HepG2 (cell line): ENCODE results near the gene FCER1G. TPM values are rescaled to one million over a fixed set of nuclear protein-coding genes. Genes with fewer than 3 reads are reported as not detected.

Source experiments
- ATF7-NPFF ChIP-seq: sonication (generic); formaldehyde crosslinking; IDR thresholded peaks from 2 replicates; pipeline ENCODE4 v1.8.1; 2023; ENCODE audit warnings: mild to moderate bottlenecking, low read depth, missing genetic modification reagents, moderate library complexity
- CBX2 ChIP-seq, 2 experiments: fragments of 200-600 bp in 1 of 2; sonication (generic); formaldehyde crosslinking in 1 of 2; IDR thresholded peaks; 2 replicates each; pipeline versions ENCODE4 v1.7.0 to v1.8.1; 2018 to 2022; ENCODE audit warnings: low read depth in 2 of 2, low read length in 1 of 2, mild to moderate bottlenecking in 1 of 2, missing genetic modification reagents in 1 of 2
- DR1 ChIP-seq: sonication (generic); formaldehyde crosslinking; IDR thresholded peaks from 2 replicates; pipeline ENCODE4 v1.8.0; 2021; ENCODE audit warnings: mild to moderate bottlenecking, missing genetic modification reagents, inconsistent platforms
- NFIB ChIP-seq: sonication (generic); formaldehyde crosslinking; IDR thresholded peaks from 2 replicates; pipeline ENCODE4 v1.9.0; 2021; ENCODE audit warnings: missing genetic modification reagents, mild to moderate bottlenecking, borderline replicate concordance
- NFKBIZ ChIP-seq: IDR thresholded peaks from 2 replicates; pipeline ENCODE4 v1.6.1; 2018; ENCODE audit warnings: missing genetic modification reagents, missing compliant biosample characterization
- PAF1 ChIP-seq: IDR thresholded peaks from 2 replicates; pipeline ENCODE4 v1.6.1; 2016; ENCODE audit warnings: missing genetic modification reagents, missing compliant biosample characterization
- RBAK ChIP-seq: sonication (generic); formaldehyde crosslinking; IDR thresholded peaks from 2 replicates; pipeline ENCODE4 v1.5.1; 2020; ENCODE audit warnings: mild to moderate bottlenecking, missing genetic modification reagents
- SIN3A ChIP-seq: IDR thresholded peaks from 2 replicates; pipeline ENCODE4 v1.6.1; 2011; ENCODE audit warnings: low read depth, mild to moderate bottlenecking, control low read depth, low read length, borderline replicate concordance
- SNAPC2 ChIP-seq: sonication (generic); formaldehyde crosslinking; IDR thresholded peaks from 2 replicates; pipeline ENCODE4 v1.8.1; 2022; ENCODE audit warnings: mild to moderate bottlenecking, missing genetic modification reagents
- ZNF496 ChIP-seq: sonication (generic); formaldehyde crosslinking; IDR thresholded peaks from 2 replicates; pipeline ENCODE4 v1.8.1; 2023; ENCODE audit warnings: mild to moderate bottlenecking, moderate library complexity, missing genetic modification reagents; ENCODE audit not compliant: insufficient replicate concordance
- ZNF589 ChIP-seq: sonication (generic); formaldehyde crosslinking; conservative IDR thresholded peaks from 2 replicates; pipeline ENCODE4 v1.8.0; 2022; ENCODE audit warnings: mild to moderate bottlenecking, moderate library complexity, missing genetic modification reagents
- ZNF879 ChIP-seq: sonication (generic); formaldehyde crosslinking; IDR thresholded peaks from 2 replicates; pipeline ENCODE4 v1.8.1; 2023; ENCODE audit warnings: missing genetic modification reagents
- ZZZ3 ChIP-seq: sonication (generic); formaldehyde crosslinking; IDR thresholded peaks from 2 replicates; pipeline ENCODE4 v1.4.0; 2020; ENCODE audit warnings: missing genetic modification reagents, mild to moderate bottlenecking, borderline replicate concordance
- polyA plus RNA-seq, 8 experiments: library from polyadenylated mRNA; depleted of rRNA in 3 of 8; stranded (reverse) in 7 of 8; unstranded in 1 of 8; fragments of >200 nt; fragmentation: Illumina TruSeq in 4 of 8; extraction: Trizol in 4 of 8; gene quantifications; 2 replicates each; pipeline versions ENCODE4 v1.2.1 to v1.2.3, GENCODE V29; 2011 to 2016; ENCODE audit warnings: low read depth in 4 of 8, missing spikeins in 1 of 8, mixed read lengths in 1 of 8; ENCODE audit not compliant: insufficient read depth in 1 of 8
- total RNA-seq, 5 experiments: library from RNA; depleted of rRNA; stranded (reverse); fragments of >200 nt; fragmentation: Illumina TruSeq; extraction: Trizol; gene quantifications; 2 replicates each; pipeline ENCODE4 v1.2.3, GENCODE V29; 2016; ENCODE audit warnings: low read depth in 1 of 5
- TF ChIP-seq, protein P1 (sequence below): sonication (generic); formaldehyde crosslinking; IDR thresholded peaks from 2 replicates; pipeline ENCODE4 v1.4.0; 2020; ENCODE audit warnings: mild to moderate bottlenecking, missing genetic modification reagents
- TF ChIP-seq, protein P2 (sequence below): sonication (generic); formaldehyde crosslinking; IDR thresholded peaks from 2 replicates; pipeline ENCODE4 v1.5.0; 2020; ENCODE audit warnings: mild to moderate bottlenecking, missing genetic modification reagents
- TF ChIP-seq, protein P3 (sequence below): sonication (generic); formaldehyde crosslinking; IDR thresholded peaks from 2 replicates; pipeline ENCODE4 v1.5.0; 2020; ENCODE audit warnings: mild to moderate bottlenecking, low read depth, missing genetic modification reagents, borderline replicate concordance
- TF ChIP-seq, protein P4 (sequence below): IDR thresholded peaks from 2 replicates; pipeline ENCODE4 v1.6.1; 2016; ENCODE audit warnings: missing compliant biosample characterization, missing genetic modification reagents, borderline replicate concordance

The FCER1G gene
- total and polyA plus RNA-seq, 2 of the 13 experiments (the other 11 are each of a cell fraction or from before 2014, with no cell fraction given) = 1.3 to 6.4 TPM

DNA sequence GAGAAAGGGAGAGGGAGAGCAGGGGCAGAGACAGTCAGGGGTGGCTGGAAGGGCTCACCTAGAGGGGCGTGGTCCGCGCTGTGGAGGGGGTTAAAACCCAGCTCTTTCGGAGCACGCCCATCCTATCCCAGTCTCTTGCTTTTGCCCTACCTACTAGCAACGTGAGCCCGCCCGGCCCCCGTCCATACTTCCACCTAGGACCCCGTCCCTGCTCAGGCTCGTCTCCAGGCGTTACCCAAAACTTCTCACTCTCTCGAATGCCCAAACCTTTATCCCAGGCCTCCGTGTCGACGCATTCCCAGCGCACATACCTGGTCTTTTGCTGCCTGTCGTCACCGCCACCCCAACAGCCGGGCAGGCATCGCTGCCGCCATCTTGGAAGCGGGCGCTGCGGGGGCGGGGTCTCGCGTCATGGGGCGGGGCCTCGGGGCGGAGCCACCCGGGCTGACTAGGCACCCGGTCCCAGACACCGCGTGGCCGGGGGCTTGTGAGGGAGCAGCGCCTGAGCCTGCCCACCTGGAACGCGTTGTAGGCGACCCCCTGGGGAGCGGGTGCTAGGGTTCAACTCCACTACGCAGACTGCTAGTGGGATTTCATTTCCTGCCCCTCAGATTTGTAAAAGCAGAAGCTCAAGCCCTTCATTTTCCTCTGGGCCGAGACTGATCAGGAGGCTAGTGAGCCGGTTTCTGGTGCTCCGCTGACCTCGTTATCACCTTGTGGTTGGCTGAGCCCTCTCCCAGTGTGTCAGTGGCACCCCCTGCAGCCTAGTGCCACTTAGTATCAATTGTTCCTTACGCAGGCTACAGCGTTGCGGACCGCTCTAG, 37.8 kb upstream of the FCER1G start, which contains the start of gene B4GALT3 (continued):
- TF ChIP-seq ZNF589 (CRISPR knock-in tag) (0 out of 2 replicates have a peak, but pooled peaks have one; percentile 54), DR1 (CRISPR knock-in tag) (0 out of 2 replicates have a peak, but pooled peaks have one; percentile 51), NFKBIZ (no peak), NFIB (CRISPR knock-in tag) (no peak), ATF7-NPFF (CRISPR knock-in tag) (peak; percentile 36; the same call in 1 of the 2 replicates), ZNF496 (CRISPR knock-in tag) (no peak), SNAPC2 (CRISPR knock-in tag) (peak; percentile 53; the same call in 1 of the 2 replicates), PAF1 (CRISPR knock-in tag) (no peak), RBAK (0 out of 2 replicates have a peak, but pooled peaks have one; percentile 53), ZZZ3 (peak; percentile 87), ZNF879 (peak; percentile 86), CBX2 (IDR thresholded peaks at IDR 0.05; ENCODE audit: low read depth, low read length) (no peak), CBX2 (CRISPR knock-in tag; IDR thresholded peaks at IDR 0.05; ENCODE audit: low read depth) (no peak), SIN3A (peak; percentile 93)
- TF ChIP-seq, protein P1, sequence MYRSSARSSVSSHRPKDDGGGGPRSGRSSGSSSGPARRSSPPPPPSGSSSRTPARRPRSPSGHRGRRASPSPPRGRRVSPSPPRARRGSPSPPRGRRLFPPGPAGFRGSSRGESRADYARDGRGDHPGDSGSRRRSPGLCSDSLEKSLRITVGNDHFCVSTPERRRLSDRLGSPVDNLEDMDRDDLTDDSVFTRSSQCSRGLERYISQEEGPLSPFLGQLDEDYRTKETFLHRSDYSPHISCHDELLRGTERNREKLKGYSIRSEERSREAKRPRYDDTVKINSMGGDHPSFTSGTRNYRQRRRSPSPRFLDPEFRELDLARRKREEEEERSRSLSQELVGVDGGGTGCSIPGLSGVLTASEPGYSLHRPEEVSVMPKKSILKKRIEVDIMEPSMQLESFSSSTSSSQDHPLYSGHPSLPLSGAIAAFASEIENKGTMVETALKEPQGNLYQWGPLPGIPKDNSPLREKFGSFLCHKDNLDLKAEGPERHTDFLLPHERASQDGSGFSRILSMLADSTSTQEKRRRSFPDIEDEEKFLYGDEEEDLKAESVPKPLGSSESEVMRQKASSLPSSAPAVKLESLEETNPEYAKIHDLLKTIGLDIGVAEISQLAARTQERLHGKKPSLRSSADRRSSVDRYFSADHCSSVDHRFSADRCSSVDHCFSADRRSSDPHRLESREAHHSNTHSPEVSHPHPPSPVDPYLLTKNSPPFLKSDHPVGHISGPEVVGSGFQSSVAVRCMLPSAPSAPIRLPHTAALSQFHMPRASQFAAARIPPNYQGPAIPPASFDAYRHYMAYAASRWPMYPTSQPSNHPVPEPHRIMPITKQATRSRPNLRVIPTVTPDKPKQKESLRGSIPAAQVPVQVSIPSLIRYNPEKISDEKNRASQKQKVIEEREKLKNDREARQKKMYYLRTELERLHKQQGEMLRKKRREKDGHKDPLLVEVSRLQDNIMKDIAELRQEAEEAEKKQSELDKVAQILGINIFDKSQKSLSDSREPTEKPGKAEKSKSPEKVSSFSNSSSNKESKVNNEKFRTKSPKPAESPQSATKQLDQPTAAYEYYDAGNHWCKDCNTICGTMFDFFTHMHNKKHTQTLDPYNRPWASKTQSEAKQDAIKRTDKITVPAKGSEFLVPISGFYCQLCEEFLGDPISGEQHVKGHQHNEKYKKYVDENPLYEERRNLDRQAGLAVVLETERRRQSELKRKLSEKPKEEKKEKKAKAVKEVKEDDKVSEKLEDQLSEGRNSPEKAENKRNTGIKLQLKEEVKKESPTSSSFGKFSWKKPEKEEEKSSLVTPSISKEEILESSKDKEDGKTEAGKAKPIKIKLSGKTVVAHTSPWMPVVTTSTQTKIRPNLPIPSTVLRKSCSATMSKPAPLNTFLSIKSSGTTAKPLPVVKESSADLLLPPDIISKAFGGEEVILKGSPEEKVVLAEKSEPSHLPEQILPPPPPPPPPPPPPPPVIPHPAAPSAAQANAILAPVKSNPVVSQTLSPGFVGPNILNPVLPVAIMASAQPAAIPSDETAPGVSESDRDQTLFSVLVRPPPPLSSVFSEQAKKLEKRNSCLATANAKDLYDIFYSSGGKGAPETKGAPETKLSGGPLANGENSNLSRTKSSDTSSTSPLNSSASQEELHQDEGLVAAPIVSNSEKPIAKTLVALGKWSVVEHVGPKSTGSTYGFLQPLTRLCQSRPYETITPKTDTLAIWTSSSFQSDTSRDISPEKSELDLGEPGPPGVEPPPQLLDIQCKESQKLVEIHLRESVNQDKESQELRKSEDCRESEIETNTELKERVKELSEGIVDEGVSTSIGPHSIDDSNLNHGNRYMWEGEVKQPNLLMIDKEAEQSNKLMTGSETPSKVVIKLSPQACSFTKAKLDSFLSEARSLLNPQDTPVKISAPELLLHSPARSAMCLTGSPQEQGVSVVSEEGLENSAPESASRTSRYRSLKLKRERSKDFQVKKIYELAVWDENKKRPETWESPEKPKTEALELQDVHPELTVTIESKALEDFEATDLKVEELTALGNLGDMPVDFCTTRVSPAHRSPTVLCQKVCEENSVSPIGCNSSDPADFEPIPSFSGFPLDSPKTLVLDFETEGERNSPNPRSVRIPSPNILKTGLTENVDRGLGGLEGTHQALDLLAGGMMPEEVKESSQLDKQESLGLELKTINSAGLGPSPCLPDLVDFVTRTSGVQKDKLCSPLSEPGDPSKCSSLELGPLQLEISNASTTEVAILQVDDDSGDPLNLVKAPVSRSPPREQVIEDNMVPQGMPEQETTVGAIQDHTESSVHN = peak; percentile 45; the same call in 1 of the 2 replicates
- TF ChIP-seq, protein P2, sequence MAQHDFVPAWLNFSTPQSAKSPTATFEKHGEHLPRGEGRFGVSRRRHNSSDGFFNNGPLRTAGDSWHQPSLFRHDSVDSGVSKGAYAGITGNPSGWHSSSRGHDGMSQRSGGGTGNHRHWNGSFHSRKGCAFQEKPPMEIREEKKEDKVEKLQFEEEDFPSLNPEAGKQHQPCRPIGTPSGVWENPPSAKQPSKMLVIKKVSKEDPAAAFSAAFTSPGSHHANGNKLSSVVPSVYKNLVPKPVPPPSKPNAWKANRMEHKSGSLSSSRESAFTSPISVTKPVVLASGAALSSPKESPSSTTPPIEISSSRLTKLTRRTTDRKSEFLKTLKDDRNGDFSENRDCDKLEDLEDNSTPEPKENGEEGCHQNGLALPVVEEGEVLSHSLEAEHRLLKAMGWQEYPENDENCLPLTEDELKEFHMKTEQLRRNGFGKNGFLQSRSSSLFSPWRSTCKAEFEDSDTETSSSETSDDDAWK (CRISPR knock-in tag) = no peak
- TF ChIP-seq, protein P3, sequence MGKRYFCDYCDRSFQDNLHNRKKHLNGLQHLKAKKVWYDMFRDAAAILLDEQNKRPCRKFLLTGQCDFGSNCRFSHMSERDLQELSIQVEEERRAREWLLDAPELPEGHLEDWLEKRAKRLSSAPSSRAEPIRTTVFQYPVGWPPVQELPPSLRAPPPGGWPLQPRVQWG (CRISPR knock-in tag) = no peak
- TF ChIP-seq, protein P4, sequence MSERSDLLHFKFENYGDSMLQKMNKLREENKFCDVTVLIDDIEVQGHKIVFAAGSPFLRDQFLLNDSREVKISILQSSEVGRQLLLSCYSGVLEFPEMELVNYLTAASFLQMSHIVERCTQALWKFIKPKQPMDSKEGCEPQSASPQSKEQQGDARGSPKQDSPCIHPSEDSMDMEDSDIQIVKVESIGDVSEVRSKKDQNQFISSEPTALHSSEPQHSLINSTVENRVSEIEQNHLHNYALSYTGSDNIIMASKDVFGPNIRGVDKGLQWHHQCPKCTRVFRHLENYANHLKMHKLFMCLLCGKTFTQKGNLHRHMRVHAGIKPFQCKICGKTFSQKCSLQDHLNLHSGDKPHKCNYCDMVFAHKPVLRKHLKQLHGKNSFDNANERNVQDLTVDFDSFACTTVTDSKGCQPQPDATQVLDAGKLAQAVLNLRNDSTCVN = peak; percentile 81; the same call in 1 of the 2 replicates
